ENCODE results near the gene BICD2.
A peak's percentile ranks its signal among the peaks of the same experiment; 100 is the strongest.
"Not testable (repeated sequence)": the region's sequence is repeated elsewhere in the genome, so short reads cannot be mapped to it uniquely, and the experiment has no call there.

Gene BICD2

GRCh38 chr9:92769990-92770359 is 5.3 kb upstream of the BICD2 start:
- DNase-seq: no peak

DNA sequence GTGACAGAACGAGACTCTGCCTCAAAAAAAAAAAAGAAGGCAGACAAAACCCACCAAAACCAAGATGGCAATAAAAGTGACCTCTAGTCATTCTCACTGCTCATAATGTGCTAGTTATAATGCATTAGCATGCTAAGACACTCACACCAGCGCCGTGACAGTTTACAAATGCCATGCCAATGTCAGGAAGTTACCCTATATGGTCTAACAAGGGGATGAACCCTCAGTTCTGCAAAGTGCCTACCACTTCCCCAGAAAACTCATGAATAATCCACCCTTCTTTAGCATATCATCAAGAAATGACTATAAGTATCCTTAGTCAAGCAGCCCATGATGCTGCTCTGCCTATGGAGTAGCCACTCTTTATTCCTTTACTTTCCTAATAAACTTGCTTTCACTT is 4.7 kb upstream of the BICD2 start:
- no peak for DNase-seq

- DNase-seq: not testable (repeated sequence)
Measured at GRCh38 chr9:92768816-92769215, 4.2 kb upstream of the BICD2 start.

DNA sequence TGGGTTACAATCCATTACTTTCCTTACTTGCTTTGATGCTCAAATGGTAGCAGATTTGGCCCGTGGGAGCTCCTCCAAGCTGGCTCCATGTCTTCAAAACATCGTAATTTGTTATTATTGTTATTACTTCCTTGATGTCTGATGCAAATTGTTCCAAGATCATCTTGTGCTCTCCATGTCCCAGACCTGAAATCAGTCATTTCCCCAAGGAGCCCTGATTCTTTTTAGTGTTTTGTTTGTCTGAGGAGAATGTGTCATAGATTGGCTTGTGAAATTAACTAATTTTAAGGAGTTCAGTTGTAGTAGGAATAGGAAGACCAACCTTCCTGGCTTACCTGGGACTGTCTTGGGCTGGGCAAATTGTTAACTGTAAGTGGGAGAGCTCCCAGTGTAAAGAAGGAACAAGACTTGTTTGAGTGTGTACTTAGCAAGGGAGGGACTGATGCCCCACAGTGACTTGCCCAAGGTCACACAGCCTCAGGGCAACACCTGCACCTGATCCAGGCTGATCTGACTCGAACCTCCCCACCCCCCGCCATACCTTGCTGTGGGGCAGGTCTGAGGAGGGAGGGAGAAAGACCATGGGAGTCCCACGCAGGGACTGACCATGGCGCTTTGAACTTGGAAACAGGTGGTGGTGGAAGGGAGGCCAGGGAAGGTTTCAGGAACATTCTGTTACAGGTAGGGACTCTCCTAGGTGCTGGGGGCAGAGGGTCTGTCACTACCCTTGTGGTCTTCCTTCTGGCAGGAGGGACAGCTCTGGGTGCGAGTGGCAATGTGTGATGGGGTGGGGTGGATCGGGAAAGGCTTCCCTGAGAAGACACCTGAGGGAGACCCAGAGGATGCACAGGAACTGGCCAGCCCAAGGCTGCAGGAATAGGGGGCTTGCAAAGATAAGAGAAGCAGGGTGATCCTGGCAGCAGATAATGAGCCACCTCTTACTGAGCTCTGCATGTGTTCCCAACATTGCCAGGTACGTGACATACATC is 2.7 kb upstream of the BICD2 start:
- no peak for DNase-seq

DNA sequence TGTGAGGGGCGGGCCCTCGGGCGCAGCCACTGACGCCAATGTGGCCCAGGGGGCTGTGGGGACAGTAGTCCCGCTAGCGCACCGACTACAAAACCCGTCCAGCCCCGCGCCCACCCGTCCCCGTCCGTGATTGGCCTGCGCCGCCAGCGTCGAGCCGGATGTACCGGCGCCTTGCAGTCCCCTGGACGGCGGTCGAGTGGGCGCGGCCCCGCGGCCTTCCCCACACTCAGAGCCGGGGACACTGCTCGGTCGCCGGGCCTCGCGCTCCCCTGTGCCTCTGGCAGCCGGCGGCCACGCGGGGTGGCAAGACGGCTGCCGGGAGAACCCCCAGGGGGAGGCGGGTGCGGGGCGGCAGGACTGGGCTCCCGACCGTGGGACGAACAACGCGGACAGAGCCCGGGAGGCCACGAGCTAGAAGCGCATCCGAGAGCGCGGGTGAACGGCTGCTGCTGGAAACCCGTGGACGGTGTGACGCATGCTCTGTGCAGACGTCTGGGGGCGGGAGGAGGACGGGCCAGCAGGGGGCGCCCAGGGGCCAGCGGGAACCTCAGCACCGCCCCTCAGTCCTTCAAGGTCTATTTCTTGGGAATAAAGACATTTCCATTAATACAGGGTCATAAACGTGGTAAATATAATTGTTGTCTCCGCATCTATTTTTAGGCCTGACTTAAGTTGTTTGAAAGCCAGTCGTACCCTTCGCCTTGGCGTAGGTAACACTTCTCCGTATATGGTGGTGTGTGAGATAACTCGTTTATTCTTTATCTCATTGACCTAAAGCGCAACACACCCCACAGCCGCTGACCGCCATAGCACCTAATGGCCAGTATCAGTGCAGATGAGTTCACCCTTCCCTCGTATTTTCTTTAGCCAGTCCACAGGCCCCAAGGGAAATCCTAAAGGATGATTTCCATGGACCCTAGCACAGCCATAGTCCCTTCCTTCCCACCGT is 629 bp upstream of the BICD2 start:
- peak; percentile 98 for DNase-seq

- peak; percentile 32 for DNase-seq
Measured at GRCh38 chr9:92763721-92764380, 782 bp downstream of the BICD2 start.

- no peak for DNase-seq
Measured at GRCh38 chr9:92762781-92763708, 1.6 kb downstream of the BICD2 start.

DNA sequence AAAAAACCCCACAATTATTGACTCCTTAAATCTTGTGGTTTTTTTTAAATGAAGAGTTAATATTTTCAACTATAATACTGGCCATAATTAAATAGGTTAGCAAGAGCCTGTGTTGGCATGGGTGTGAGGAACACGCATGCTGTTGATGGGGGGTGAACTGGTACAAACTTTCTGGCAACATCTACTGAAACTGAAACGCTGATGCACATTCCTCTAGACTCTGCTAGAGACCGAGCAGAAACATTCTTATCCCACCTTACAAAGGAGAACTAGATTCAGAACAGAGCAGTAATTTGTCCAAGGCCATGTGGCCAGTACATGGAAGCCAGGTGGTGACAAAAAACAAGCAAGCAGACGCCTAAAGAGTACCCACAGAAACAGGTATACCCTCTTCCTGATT is 2.4 kb downstream of the BICD2 start:
- no peak for DNase-seq

DNA sequence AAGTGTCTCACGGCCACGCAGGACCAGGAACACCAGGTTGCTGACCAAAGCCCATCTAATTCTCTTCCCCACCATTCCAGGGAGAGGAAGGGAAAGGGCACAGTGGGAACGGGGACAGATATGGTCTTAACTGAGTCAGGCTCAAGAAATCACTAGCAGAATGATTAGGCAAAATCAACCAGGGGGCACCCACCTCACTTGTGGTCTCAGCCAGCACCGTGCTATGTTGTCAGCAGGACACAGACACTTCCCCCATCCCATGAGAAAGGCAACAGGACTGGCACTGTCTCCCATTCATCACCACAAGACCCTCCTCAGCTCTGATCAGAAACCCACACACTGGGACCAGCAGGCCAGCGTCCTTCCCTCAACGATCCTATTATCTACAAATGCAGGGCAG is 2.9 kb downstream of the BICD2 start:
- DNase-seq: no peak

DNA sequence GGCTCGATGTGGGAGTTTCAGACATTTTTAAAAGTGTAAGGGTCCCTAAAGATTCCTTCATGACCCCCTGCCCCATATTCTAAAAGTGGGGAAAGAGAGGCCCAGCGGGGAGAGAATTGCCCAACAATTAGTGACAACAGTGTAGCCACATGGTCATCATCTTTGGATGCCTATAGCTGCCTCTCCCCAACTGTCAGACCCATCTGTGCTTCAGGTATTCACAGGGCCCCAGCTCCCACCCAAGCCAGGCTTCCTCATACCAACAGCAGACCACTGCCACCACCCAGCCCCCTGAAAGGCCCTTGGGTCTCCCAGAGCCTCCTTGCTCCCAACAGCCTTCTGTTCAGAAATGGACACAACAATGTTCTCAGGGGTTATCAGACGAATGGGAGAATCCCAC is 4.1 kb downstream of the BICD2 start:
- DNase-seq: no peak

- DNase-seq: no peak
Measured at GRCh38 chr9:92760070-92760469, 4.6 kb downstream of the BICD2 start.

- no peak for DNase-seq
Measured at GRCh38 chr9:92759446-92759845, 5.2 kb downstream of the BICD2 start.

- DNase-seq: no peak
Measured at GRCh38 chr9:92756792-92757191, 7.8 kb downstream of the BICD2 start.

- no peak for DNase-seq
Measured at GRCh38 chr9:92754091-92754745, 10.4 kb downstream of the BICD2 start.

- no peak for DNase-seq
Measured at GRCh38 chr9:92752812-92753404, 11.7 kb downstream of the BICD2 start.

- no peak for DNase-seq
Measured at GRCh38 chr9:92749934-92750315, 14.7 kb downstream of the BICD2 start.

DNA sequence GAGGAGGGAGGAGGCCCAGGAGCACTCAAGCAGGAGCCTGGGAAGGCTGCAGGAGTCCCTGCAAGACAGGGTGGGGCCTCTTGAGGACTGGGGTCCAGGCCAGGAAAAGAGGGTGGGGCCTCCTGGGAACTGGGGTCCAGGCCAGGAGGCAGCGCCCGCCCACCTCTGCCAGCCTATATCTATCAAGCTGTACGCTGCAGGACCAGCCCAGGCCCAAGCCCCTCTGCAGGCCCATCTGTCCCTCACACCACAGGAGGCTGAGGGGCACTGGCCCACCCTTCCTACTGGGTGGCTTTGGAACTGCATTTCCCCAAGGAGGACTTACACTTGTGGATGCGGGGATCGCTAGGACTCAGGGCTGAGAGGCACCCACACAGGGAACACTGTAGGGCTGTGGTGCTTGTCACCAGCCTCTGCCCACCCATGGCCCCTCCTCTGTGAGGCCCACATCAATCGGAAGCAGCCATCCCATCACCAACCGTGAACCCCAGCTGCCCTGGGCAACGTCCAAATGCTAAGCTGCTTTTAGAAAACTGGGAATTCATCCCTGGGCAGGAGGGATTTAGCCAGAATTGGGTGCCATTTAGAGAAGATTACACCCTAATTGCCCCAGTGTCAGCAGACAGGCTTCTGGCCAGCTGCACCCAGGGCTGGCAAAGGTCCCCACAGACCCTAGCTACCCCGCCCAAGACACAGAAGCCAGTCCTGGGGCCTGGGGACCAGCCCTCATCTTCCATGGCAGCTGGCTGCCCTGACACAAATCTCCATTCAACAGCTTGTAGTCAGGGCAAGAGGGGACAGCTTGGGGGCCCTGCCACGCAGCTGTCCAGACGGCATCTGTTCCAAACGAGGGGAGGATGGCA is 15.3 kb downstream of the BICD2 start:
- no peak for DNase-seq

- DNase-seq: no peak
Measured at GRCh38 chr9:92748233-92748497, 16.5 kb downstream of the BICD2 start.

DNA sequence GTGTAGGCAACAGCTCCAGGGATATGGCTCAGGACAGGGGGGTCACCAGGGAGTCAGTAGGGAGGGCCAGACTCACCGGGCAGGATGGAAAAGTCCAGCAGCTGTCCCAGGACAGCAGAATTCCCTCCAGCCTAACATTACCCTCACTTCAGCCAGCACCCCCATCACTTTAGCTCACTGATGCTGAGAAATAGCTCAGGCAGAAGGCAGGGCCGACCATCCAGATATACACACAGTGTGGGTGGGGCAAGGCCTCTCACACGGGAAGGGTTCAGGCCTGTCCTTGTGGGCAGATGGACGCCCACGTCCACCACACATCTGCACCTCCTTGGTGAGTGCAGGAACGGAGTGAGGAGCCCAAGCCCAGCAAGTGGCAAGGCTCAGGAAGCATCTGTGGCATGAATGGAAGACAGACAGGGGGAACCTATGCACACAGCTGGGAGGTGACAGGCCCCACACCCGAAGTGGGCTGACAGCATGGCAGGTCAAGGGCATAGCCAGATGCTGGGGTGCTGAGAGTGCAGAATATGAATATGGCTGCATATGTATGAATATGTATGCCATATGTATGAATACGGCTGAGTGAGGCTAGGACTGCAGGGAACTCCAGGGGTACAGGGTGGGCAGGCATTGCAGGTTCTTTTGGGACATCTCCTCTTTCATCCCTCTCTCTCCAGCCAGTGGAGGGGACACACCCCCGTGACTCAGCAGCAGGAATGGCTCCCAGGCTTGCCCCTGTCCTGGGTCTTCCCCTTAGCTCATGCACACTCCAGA is 17.0 kb downstream of the BICD2 start:
- DNase-seq: no peak
